ENCODE results near the gene NDUFA1. TPM values are rescaled to one million over a fixed set of nuclear protein-coding genes. Genes with fewer than 3 reads are reported as not detected.

Gene NDUFA1
- 29.8 and 58.3 TPM in 2 replicates for total RNA-seq

DNA sequence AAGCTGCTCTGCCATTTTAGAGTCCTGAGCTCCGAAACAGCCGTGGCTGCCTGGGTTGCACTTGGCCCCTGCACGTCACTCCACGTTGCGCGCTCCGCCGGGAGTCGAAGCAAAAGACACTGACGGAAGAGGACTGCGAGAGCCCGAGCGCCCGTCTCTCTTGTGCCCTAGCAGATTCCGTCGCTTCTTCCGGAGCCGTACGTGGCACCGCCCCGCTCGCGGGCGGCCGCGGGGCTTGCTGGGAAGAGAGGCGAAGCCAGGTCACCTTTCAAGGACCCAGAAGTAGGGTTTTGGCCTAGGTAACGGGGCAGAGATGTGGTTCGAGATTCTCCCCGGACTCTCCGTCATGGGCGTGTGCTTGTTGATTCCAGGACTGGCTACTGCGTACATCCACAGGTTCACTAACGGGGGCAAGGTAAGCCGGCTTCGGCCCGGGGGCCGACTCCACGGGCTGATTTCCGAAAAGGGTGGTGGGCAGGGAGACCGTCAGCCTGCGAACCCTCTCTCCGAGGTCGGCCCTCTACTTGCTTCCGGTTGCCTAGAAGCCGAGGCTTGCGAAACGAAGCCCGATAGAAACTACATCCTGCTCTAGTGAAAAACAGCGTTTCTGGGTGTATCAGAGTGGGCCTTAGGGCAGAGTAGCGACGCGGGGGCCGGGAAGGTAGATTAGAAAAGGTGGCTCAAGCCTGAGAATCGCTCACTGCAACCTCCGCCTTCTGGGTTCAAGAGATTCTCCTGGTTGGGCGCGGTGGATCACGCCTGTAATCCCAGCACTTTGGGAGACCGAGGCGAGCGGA is at the start of gene NDUFA1, which contains the start of gene RNF113A:
NDUFA1 (plus strand) TSS at position 234 of the 797 bp plus-strand sequence; CDS start at position 314, 80 bp downstream.
RNF113A (minus strand) TSS at position 135 of the 797 bp plus-strand sequence; CDS start at position 15, 120 bp downstream.

GRCh38 chrX:119852382-119853353 is 19.0 kb upstream of the NDUFA1 start, which contains the start of gene UPF3B:
Gene UPF3B, minus strand, starts transcription at chrX:119852963. Its CDS starts 35 bp downstream, at chrX:119852928.

DNA sequence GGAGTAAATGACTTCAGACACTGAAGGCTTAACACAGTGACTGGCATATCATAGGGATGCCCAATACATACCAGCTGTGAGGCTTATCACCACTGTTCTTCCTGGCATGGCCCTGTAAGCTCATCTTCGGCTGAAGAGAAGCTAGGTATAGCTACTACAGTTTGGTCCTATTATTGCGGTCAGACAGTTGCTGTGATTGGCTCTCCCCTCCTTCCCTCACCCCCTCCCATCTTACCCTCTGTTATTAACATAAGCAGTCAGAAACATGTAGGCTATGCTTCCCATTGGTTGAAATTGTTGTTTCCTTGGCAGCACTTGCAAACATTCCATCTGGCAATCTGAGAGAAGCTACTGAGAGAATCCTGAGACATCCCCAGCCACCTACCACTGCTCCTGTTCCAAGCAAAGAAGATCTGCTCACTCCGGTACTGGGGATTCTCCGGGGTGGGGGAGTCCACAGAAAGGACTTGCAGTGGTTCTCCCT is 24.3 kb downstream of the NDUFA1 start, which contains the start of gene AKAP14:
AKAP14 (plus strand) TSS at position 51 of the 484 bp plus-strand sequence. CDS start 7,331 bp downstream, outside the sequence.

Other genes with a start within 250 kb of the NDUFA1 start
- gene SEPTIN6, start 178.7 kb upstream of the NDUFA1 start, total RNA-seq = 15.9 and 17.6 TPM in 2 replicates
- gene SOWAHD, start 113.2 kb upstream of the NDUFA1 start, total RNA-seq = 0.17 TPM in 1 of 2 replicates, not detected in the other
- 1,956 and 4,290 TPM in 2 replicates for gene RPL39, start 80.2 kb upstream of the NDUFA1 start, total RNA-seq
- 1.8 and 2.8 TPM in 2 replicates for gene UPF3B, start 18.9 kb upstream of the NDUFA1 start, total RNA-seq
- gene RNF113A, start 99 bp upstream of the NDUFA1 start, total RNA-seq = 13.7 and 17.2 TPM in 2 replicates
- gene AKAP14, start 24.1 kb downstream of the NDUFA1 start, total RNA-seq = not detected in 2 replicates
- gene NKAP, start 71.9 kb downstream of the NDUFA1 start, total RNA-seq = 4.0 and 4.8 TPM in 2 replicates
- gene RHOXF2B, start 205.9 kb downstream of the NDUFA1 start, total RNA-seq = not detected in 2 replicates
- not detected in 2 replicates for gene RHOXF1, start 244.1 kb downstream of the NDUFA1 start, total RNA-seq

All from smooth muscle cell of trachea (primary cell).